Body of pancreas (tissue), 4 donors: ENCODE results near the gene GJD2.

Source experiments
- CTCF ChIP-seq, 7 experiments: fragments of 450-650 bp in 4 of 7; fragments of 200-600 bp in 3 of 7; sonication (generic) in 3 of 7; IDR thresholded peaks; one replicate each; pipeline ENCODE4 v1.5.1; 2016 to 2019; ENCODE audit warnings: antibody characterized with exemption in 7 of 7
- POLR2A ChIP-seq, 3 donors: fragments of 450-650 bp; IDR thresholded peaks; one replicate each; pipeline ENCODE4 v1.6.1; 2016; ENCODE audit warnings: antibody characterized with exemption in 3 of 3, mild to moderate bottlenecking in 2 of 3

- TF ChIP-seq CTCF (IDR thresholded peaks at IDR 0.05) (no peak), POLR2A (IDR thresholded peaks at IDR 0.05) (no peak)
Measured at GRCh38 chr15:34714476-34715121, 40.2 kb downstream of the GJD2 start.
